Natural killer cell (primary cell): Measurements from ENCODE around the gene OLR1. TPM values are rescaled to one million over a fixed set of nuclear protein-coding genes. Genes with fewer than 3 reads are reported as not detected.
A peak's percentile ranks its signal among the peaks of the same experiment; 100 is the strongest.

Experiments used
- ATAC-seq, 3 donors: fragments of 150-1000 bp in 2 of 3; fragments of 200-7000 bp in 1 of 3; cut with Tn5 transposase; 1 replicate in 1 of 3; 2 replicates in 2 of 3; pipeline ENCODE4 v1.10.0; 2021; ENCODE audit warnings: mild to moderate bottlenecking in 2 of 3, moderate library complexity in 2 of 3
- DNase-seq, 2 donors: peaks; one replicate each; pipeline versions ENCODE4 v3.0.0 to v3.0.0-alpha.2; 2013 to 2021; ENCODE audit warnings: mixed read lengths in 1 of 2
- H3K27ac ChIP-seq: one replicate; pipeline ENCODE4 v1.5.1; 2013; ENCODE audit warnings: mild to moderate bottlenecking, low read length
- H3K27me3 ChIP-seq: one replicate; pipeline ENCODE4 v1.6.1; 2013; ENCODE audit warnings: low read length; ENCODE audit not compliant: control insufficient read depth, insufficient read depth
- H3K36me3 ChIP-seq: one replicate; pipeline ENCODE4 v1.6.1; 2013; ENCODE audit warnings: low read length; ENCODE audit not compliant: control insufficient read depth, insufficient read depth
- H3K4me1 ChIP-seq: one replicate; pipeline ENCODE4 v1.6.1; 2013; ENCODE audit warnings: low read length; ENCODE audit not compliant: control insufficient read depth, insufficient read depth
- H3K4me3 ChIP-seq: one replicate; pipeline ENCODE4 v1.5.1; 2013; ENCODE audit warnings: low read length
- H3K9me3 ChIP-seq: one replicate; pipeline ENCODE4 v1.6.1; 2013; ENCODE audit warnings: low read length; ENCODE audit not compliant: control insufficient read depth, insufficient read depth
- H3K27ac Mint-ChIP-seq, 2 donors: one replicate each; pipeline ENCODE4 v1.8.0; 2022; ENCODE audit warnings: mild to moderate bottlenecking in 2 of 2, mixed read lengths in 2 of 2, moderate library complexity in 1 of 2
- H3K27me3 Mint-ChIP-seq, 2 donors: one replicate each; pipeline ENCODE4 v1.8.0; 2022; ENCODE audit warnings: low read depth in 2 of 2, mixed read lengths in 2 of 2
- H3K36me3 Mint-ChIP-seq: one replicate; pipeline ENCODE4 v1.8.0; 2022; ENCODE audit warnings: mixed read lengths
- H3K4me1 Mint-ChIP-seq, 2 donors: one replicate each; pipeline ENCODE4 v1.8.0; 2022; ENCODE audit warnings: mixed read lengths in 2 of 2
- H3K4me3 Mint-ChIP-seq: one replicate; pipeline ENCODE4 v1.8.0; 2022; ENCODE audit warnings: mild to moderate bottlenecking, moderate library complexity, mixed read lengths
- H3K9me3 Mint-ChIP-seq, 2 donors: one replicate each; pipeline ENCODE4 v1.8.0; 2022; ENCODE audit warnings: mixed read lengths in 2 of 2
- WGBS: methylation state at CpG from one replicate; pipeline ENCODE4 v1.1.7; 2013; ENCODE audit warnings: missing lambda C conversion rate; ENCODE audit not compliant: insufficient coverage; 5-methylcytosine and 5-hydroxymethylcytosine counted together
- intact Hi-C: fragments of 100-400 bp; cut with micrococcal nuclease; formaldehyde crosslinking; loops from one replicate; pipeline ENCODE4 v1.14.2; 2022
- total RNA-seq, 4 donors: library from RNA; stranded (reverse); fragments of 120-200 nt in 1 of 4; gene quantifications; one replicate each; pipeline versions ENCODE4 v1.2.3 to v1.2.4, GENCODE V29; 2013 to 2022
- TF ChIP-seq, protein P1 (sequence below): fragments of 200-600 bp; IDR thresholded peaks from one replicate; pipeline ENCODE4 v1.8.0; 2022; ENCODE audit warnings: antibody characterized with exemption

Gene OLR1
- total RNA-seq, 3 donors from 2014 or later (not counting 1 experiment from before 2014, with no cell fraction given) = 2.3 to 3.1 TPM; not detected in 1

DNA sequence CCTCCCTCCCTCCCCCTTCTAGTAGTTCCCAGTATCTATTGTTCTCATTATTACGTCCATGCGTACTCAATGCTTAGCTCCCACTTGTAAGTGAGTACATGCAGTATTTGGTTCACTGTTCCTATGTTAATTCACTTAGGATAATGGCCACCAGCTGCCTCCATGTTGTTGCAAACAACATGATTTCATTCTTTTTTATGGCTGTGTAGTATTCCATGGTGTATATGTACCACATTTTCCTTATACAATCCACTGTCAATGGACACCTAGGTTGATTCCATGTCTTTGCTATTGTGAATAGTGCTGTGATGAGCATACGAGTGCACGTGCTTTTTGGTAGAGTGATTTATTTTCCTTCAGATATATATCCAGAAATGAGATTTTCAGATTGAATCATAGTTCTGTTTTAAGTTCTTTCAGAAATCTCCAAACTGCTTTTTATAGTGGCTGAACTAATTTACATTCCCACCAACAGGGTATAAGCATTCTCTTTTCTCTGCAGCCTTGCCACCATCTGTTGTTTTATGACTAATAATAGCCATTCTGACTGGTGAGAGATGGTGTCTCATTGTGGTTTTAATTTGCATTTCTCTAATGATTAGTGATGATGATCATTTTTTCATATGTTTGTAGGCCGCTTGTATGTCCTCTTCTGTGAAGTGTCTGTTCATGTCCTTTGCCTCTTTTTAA is 24.1 kb downstream of the OLR1 start:
- Mint-ChIP-seq H3K4me1 (peaks cover under 1% of the 10 kb centered on the region in 2 donors), H3K4me3 (no peak overlapping the region), H3K27me3 (peaks cover 9 to 16% of the 10 kb centered on the region in 2 donors), H3K9me3 (no peaks in the 10 kb centered on the region), H3K36me3 (no peaks in the 10 kb centered on the region), H3K27ac (no peak overlapping the region)
- ATAC-seq (no peak), DNase-seq (no peak)
- H3K36me3 ChIP-seq = no peaks in the 10 kb centered on the region
- no peak overlapping the region for H3K27ac ChIP-seq
- H3K4me3 ChIP-seq = no peak overlapping the region
- WGBS = 90% methylated on average over 3 of the region's 5 CpGs
- peaks cover 2% of the 10 kb centered on the region for H3K27me3 ChIP-seq
- intact Hi-C loops = loop anchor here (10.0 kb wide), 1 partner anchor 203 kb away; no protein-coding TSS in a partner anchor
- peaks cover under 1% of the 10 kb centered on the region for H3K4me1 ChIP-seq
- TF ChIP-seq, protein P1, sequence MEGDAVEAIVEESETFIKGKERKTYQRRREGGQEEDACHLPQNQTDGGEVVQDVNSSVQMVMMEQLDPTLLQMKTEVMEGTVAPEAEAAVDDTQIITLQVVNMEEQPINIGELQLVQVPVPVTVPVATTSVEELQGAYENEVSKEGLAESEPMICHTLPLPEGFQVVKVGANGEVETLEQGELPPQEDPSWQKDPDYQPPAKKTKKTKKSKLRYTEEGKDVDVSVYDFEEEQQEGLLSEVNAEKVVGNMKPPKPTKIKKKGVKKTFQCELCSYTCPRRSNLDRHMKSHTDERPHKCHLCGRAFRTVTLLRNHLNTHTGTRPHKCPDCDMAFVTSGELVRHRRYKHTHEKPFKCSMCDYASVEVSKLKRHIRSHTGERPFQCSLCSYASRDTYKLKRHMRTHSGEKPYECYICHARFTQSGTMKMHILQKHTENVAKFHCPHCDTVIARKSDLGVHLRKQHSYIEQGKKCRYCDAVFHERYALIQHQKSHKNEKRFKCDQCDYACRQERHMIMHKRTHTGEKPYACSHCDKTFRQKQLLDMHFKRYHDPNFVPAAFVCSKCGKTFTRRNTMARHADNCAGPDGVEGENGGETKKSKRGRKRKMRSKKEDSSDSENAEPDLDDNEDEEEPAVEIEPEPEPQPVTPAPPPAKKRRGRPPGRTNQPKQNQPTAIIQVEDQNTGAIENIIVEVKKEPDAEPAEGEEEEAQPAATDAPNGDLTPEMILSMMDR = no peak
- no peaks in the 10 kb centered on the region for H3K9me3 ChIP-seq

DNA sequence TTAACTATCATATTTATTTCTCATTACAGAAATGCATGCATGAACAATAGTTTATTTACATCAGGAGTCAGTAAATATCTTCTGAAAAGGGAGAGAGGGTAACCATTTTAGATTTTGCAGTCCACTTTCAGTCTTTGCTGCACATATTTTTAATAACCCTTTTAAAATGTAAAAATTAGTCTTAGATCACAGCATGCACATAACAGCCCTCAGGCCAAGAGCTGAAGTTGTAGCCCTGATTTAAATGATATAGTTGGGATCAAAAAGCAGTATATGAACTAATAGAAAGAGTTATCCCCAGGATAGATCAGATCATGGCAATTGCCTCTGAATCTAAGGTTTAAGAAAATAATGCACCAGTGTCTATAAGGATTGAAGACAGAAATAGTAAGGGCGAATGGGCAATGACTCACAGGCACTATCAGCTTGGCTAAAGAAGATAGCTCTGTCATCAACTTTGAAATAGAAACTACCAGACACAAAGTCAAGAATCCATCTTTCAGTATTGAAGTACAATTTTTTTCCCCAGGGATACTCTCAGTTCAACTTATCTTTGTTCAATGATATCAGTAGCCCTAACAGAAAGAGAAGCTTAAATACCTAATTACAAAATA is 28.8 kb downstream of the OLR1 start:
- TF ChIP-seq, protein P1 = no peak
- H3K36me3 Mint-ChIP-seq = no peaks in the 10 kb centered on the region
- no peak overlapping the region for H3K27ac Mint-ChIP-seq
- ATAC-seq (no peak), DNase-seq (no peak)
- H3K27ac ChIP-seq = no peak overlapping the region
- H3K9me3 Mint-ChIP-seq = no peaks in the 10 kb centered on the region
- intact Hi-C loops = loop anchor here (10.0 kb wide), 1 partner anchor 198 kb away; no protein-coding TSS in a partner anchor
- no peaks in the 10 kb centered on the region for H3K4me1 Mint-ChIP-seq
- WGBS = 0% methylated on average over 1 of the region's 1 CpG
- no peaks in the 10 kb centered on the region for H3K4me1 ChIP-seq
- peaks cover 4% of the 10 kb centered on the region for H3K27me3 ChIP-seq
- H3K9me3 ChIP-seq = no peaks in the 10 kb centered on the region
- H3K4me3 Mint-ChIP-seq = no peak overlapping the region
- peaks cover 9 to 16% of the 10 kb centered on the region in 2 donors for H3K27me3 Mint-ChIP-seq
- H3K36me3 ChIP-seq = no peaks in the 10 kb centered on the region
- no peak overlapping the region for H3K4me3 ChIP-seq

DNA sequence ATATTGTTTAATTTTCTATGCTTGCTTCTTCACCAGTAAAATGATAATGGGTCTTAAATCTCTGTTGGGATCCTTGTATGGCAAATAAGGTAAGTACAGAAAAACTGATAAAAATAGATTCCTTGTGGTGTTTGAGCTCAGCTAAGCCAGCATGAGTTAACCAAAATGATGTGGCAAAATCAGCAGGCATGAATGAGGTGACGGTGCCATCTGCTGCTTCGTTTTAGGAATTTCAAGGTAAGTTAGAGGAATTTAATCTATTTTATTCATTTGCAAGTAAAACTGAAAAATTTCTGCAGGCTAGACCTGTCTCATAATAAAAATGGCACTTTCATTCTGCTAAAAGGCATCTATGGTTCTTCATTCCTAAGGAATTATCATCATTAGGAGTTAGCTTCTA is 31.9 kb downstream of the OLR1 start:
- WGBS = 5% methylated on average over 2 of the region's 2 CpGs
- Mint-ChIP-seq H3K27ac (no peak overlapping the region), H3K27me3 (peaks cover 13 to 16% of the 10 kb centered on the region in 2 donors), H3K4me3 (no peak overlapping the region), H3K9me3 (no peaks in the 10 kb centered on the region), H3K36me3 (no peaks in the 10 kb centered on the region), H3K4me1 (no peaks in the 10 kb centered on the region)
- ATAC-seq = peak; percentile 62 to 66 (median 63)
- Histone ChIP-seq H3K27me3 (peaks cover 4% of the 10 kb centered on the region), H3K9me3 (no peaks in the 10 kb centered on the region), H3K4me3 (no peak overlapping the region), H3K4me1 (no peaks in the 10 kb centered on the region), H3K36me3 (no peaks in the 10 kb centered on the region), H3K27ac (no peak overlapping the region)
- intact Hi-C loops = loop anchor here (1.0 to 10.0 kb wide), 3 partner anchors 195 to 392 kb away; no protein-coding TSS in a partner anchor
- peak in 1 of 2 donors; percentile 74 for DNase-seq
- TF ChIP-seq, protein P1 = peak; percentile 60
